OCI-LY1 (cell line): ENCODE results near the gene CYP2S1.

Source experiments
- H2AFZ ChIP-seq: fragments of 200-600 bp; sonication (generic), shearing (Covaris generic); 2 replicates; pipeline ENCODE4 v1.6.0; 2014; ENCODE audit warnings: antibody characterized with exemption, mild to moderate bottlenecking, low read length
- H3F3A ChIP-seq: fragments of 200-600 bp; sonication (generic), shearing (Covaris generic); 2 replicates; pipeline ENCODE4 v1.6.0; 2014; ENCODE audit warnings: mild to moderate bottlenecking, antibody characterized with exemption, low read length, moderate library complexity; ENCODE audit not compliant: insufficient read depth
- H3K27ac ChIP-seq: fragments of 200-600 bp; sonication (generic); 2 replicates; pipeline ENCODE4 v1.5.1; 2014; ENCODE audit warnings: low read length, mixed run types, mild to moderate bottlenecking, low read depth; ENCODE audit not compliant: poor library complexity, severe bottlenecking
- H3K27me3 ChIP-seq: fragments of 200-600 bp; sonication (generic); 2 replicates; pipeline ENCODE4 v1.6.0; 2014; ENCODE audit warnings: antibody characterized with exemption, mild to moderate bottlenecking, low read length, moderate library complexity; ENCODE audit not compliant: insufficient read depth
- H3K36me3 ChIP-seq: fragments of 200-600 bp; sonication (generic); 2 replicates; pipeline ENCODE4 v1.6.1; 2014; ENCODE audit warnings: mild to moderate bottlenecking, antibody characterized with exemption, low read length, moderate library complexity, mixed read lengths; ENCODE audit not compliant: insufficient read depth
- H3K4me1 ChIP-seq: fragments of 200-600 bp; sonication (generic); 2 replicates; pipeline ENCODE4 v1.5.1; 2014; ENCODE audit warnings: mild to moderate bottlenecking, low read length, moderate library complexity; ENCODE audit not compliant: insufficient read depth, severe bottlenecking
- H3K4me2 ChIP-seq: fragments of 200-600 bp; sonication (generic), shearing (Covaris generic); 2 replicates; pipeline ENCODE4 v1.6.1; 2014; ENCODE audit warnings: low read length
- H3K4me3 ChIP-seq: fragments of 200-600 bp; sonication (generic); 2 replicates; pipeline ENCODE4 v1.5.1; 2014; ENCODE audit warnings: low read length, low read depth, mild to moderate bottlenecking, mixed read lengths; ENCODE audit not compliant: poor library complexity, severe bottlenecking
- H3K79me2 ChIP-seq: fragments of 200-600 bp; shearing (Covaris generic); 2 replicates; pipeline ENCODE4 v1.6.1; 2016; ENCODE audit warnings: mixed run types, low read length, mixed read lengths; ENCODE audit not compliant: insufficient read depth
- H3K9ac ChIP-seq: fragments of 200-600 bp; sonication (generic), shearing (Covaris generic); 2 replicates; pipeline ENCODE4 v1.6.1; 2014; ENCODE audit warnings: mild to moderate bottlenecking, low read length, mixed read lengths
- H3K9me2 ChIP-seq: fragments of 200-600 bp; sonication (generic), shearing (Covaris generic); 2 replicates; pipeline ENCODE4 v1.6.1; 2014; ENCODE audit warnings: low read depth, mild to moderate bottlenecking, low read length, mixed read lengths
- H3K9me3 ChIP-seq: fragments of 200-600 bp; shearing (Covaris generic); 2 replicates; pipeline ENCODE4 v1.6.1; 2014; ENCODE audit warnings: low read length, mixed read lengths
- H4K20me1 ChIP-seq: fragments of 200-600 bp; sonication (generic), shearing (Covaris generic); 2 replicates; pipeline ENCODE4 v1.6.0; 2016; ENCODE audit warnings: mild to moderate bottlenecking, low read length; ENCODE audit not compliant: insufficient read depth
- EZH2 ChIP-seq: fragments of 200-600 bp; sonication (generic), shearing (Covaris generic); IDR thresholded peaks from 2 replicates; pipeline ENCODE4 v1.8.0; 2017; ENCODE audit warnings: borderline replicate concordance, mixed run types, mild to moderate bottlenecking, antibody characterized with exemption, low read length, moderate library complexity, mixed read lengths
- TF ChIP-seq, protein P1 (sequence below): fragments of 200-600 bp; sonication (generic), shearing (Covaris generic); IDR thresholded peaks from 2 replicates; pipeline ENCODE4 v1.5.1; 2017; ENCODE audit warnings: mild to moderate bottlenecking, antibody characterized with exemption, low read length, moderate library complexity, mixed read lengths

The CYP2S1 gene

DNA sequence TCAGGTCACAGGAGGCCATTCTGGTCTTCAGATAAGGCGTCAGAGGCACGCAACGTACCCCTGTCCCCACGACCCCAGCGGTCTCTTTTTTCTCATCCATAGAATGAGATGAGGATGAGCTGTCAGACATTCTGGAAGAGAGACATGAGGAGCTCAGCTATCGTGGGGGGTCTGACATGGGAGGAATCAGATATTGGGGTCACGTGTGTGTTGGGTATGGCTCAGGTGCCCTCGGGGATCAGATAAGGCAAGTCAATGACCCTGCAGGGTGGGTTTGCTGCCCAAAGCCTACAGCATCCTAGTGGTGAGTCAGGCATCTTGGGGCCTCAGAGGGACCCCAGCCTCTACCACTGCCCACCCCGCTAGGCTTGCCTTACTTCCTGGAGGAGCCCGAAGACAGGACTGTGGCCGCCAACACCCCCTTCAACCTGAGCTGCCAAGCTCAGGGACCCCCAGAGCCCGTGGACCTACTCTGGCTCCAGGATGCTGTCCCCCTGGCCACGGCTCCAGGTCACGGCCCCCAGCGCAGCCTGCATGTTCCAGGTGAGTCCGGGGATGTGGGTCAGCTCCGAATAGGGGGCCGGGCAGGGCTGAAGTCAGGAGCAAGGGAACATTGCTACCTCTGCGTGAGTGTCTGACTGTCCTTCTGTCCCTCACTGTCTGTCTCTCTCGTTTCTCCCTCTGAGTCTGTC is 28.6 kb downstream of the CYP2S1 start:
- no peak for TF ChIP-seq EZH2
- TF ChIP-seq, protein P1, sequence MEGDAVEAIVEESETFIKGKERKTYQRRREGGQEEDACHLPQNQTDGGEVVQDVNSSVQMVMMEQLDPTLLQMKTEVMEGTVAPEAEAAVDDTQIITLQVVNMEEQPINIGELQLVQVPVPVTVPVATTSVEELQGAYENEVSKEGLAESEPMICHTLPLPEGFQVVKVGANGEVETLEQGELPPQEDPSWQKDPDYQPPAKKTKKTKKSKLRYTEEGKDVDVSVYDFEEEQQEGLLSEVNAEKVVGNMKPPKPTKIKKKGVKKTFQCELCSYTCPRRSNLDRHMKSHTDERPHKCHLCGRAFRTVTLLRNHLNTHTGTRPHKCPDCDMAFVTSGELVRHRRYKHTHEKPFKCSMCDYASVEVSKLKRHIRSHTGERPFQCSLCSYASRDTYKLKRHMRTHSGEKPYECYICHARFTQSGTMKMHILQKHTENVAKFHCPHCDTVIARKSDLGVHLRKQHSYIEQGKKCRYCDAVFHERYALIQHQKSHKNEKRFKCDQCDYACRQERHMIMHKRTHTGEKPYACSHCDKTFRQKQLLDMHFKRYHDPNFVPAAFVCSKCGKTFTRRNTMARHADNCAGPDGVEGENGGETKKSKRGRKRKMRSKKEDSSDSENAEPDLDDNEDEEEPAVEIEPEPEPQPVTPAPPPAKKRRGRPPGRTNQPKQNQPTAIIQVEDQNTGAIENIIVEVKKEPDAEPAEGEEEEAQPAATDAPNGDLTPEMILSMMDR, result no peak
- H3F3A ChIP-seq, result no peaks in the 10 kb centered on the region

GRCh38 chr19:41222240-41222639 is 29.2 kb downstream of the CYP2S1 start:
- H3K9ac ChIP-seq, result no peak overlapping the region
- no peaks in the 10 kb centered on the region for H3K4me1 ChIP-seq
- no peak overlapping the region for H2AFZ ChIP-seq
- H3K27me3 ChIP-seq, result peaks cover 12% of the 10 kb centered on the region; the same call in 1 of the 2 replicates
- H4K20me1 ChIP-seq, result no peaks in the 10 kb centered on the region
- no peaks in the 10 kb centered on the region for H3K9me2 ChIP-seq
- H3K79me2 ChIP-seq, result no peaks in the 10 kb centered on the region
- no peaks in the 10 kb centered on the region for H3K36me3 ChIP-seq
- H3K9me3 ChIP-seq, result no peaks in the 10 kb centered on the region
- no peak overlapping the region for H3K4me3 ChIP-seq
- H3K27ac ChIP-seq, result no peak overlapping the region
- H3F3A ChIP-seq, result no peaks in the 10 kb centered on the region
- TF ChIP-seq, protein P1, result no peak
- TF ChIP-seq EZH2, result no peak
- H3K4me2 ChIP-seq, result no peak overlapping the region

More for the DNA sequence above, 28.6 kb downstream of the CYP2S1 start:
- Histone ChIP-seq H3K27me3 (peaks cover 12% of the 10 kb centered on the region; the same call in 1 of the 2 replicates), H3K9me2 (no peaks in the 10 kb centered on the region), H2AFZ (no peak overlapping the region), H3K4me2 (no peak overlapping the region), H3K9me3 (no peaks in the 10 kb centered on the region), H3K9ac (no peak overlapping the region), H3K4me1 (no peaks in the 10 kb centered on the region), H3K36me3 (no peaks in the 10 kb centered on the region), H3K4me3 (no peak overlapping the region), H3K27ac (no peak overlapping the region), H3K79me2 (no peaks in the 10 kb centered on the region), H4K20me1 (no peaks in the 10 kb centered on the region)

DNA sequence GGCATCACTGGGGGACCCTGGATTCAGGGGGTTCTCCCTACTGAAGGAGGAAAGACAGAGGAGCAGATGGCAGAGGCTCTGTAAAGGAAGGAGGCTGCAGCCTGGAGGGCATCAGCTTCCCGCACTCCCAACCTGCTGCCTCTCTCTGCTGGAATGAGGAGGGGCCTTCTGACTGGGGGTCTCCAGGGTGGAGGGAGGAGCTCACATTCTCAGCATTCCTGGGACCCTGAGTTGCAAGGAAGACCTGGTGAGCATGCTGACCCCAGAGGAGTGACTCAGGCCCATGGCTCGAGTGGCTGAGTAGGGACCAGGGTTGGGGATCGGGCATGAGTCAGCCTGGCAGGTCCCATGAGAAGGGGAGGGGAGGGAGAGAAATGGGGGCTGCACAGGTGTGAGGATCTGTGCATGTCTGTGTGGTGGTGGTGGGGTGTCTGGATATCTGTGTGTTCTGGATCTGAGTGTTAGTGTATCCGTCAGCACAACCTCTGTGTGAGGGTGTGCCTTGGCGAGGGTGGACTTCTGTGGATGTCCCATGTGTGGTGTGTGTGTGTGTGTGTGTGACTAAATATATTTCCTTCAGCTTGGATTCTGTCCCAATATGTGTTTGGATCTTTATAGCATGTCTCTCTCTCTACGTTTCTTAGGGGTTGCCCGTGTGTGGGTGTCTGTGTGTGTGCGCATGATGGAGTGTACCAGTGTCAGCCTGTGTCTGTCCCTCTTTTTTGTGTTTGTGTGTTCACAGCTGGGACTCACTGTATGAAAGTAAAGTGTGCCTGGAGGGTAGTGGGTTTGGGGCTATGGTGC is 30.6 kb downstream of the CYP2S1 start:
- Histone ChIP-seq H3K4me1 (no peaks in the 10 kb centered on the region), H3K9ac (no peak overlapping the region), H3K27ac (no peak overlapping the region)

More for the DNA sequence above, 30.6 kb downstream of the CYP2S1 start:
- TF ChIP-seq, protein P1, result no peak
- no peak for TF ChIP-seq EZH2
- Histone ChIP-seq H3K9me3 (no peaks in the 10 kb centered on the region), H4K20me1 (no peaks in the 10 kb centered on the region), H3K27me3 (0 out of 2 replicates have a peak, but pooled peaks cover 7% of the 10 kb centered on the region), H3K4me2 (no peak overlapping the region), H3K79me2 (no peaks in the 10 kb centered on the region), H3K4me3 (no peak overlapping the region), H2AFZ (no peak overlapping the region), H3K9me2 (no peaks in the 10 kb centered on the region), H3F3A (no peaks in the 10 kb centered on the region), H3K36me3 (no peaks in the 10 kb centered on the region)
